GM12873 (cell line): ENCODE measurements around the gene KIRREL1.

ENCODE experiments used
- CTCF ChIP-seq: IDR thresholded peaks from 2 replicates; pipeline ENCODE4 v1.5.1; 2012; ENCODE audit warnings: low read depth, mild to moderate bottlenecking, moderate library complexity, low read length, control low read depth; ENCODE audit not compliant: insufficient read depth; ENCODE audit errors: missing control alignments

The KIRREL1 gene

DNA sequence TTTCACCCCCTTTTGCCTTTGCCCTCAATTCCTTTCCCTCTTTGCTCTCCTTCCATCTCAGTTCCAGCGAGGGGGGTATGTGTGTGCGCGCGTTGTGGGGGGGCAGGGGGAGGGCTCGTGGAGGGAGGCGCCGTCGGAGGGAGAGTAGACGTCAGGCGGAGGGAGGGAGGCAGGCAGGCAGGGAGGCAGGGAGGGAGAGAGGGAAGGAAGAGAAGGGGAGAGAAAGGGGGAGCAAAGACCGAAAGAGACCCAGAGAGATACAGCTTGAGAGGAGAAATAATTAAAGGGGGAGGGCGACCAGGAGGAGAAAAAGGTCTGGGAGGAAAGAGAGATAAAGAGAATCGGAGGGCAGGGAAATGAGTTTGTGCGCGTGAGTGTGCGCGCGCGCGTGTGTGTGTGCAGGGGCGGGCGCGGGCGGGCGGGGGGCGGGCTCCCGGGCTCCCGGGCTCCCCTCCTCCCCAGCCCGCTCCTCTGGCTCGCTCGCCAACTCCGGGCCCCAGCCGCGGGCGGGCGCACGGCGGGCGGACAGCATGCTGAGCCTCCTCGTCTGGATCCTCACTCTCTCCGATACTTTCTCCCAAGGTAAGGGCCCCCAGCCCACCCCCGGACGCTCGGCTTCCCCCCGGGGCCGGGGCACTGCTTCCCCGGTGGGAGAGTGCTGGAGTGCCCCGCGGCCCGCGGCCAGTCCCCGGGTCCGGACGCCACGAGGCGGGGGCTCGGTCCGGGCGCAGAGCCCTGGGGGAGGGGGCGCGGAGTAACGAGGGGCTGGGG lies at the start of gene KIRREL1:
TSS of gene KIRREL1 (plus strand) at position 499 of the 771 bp plus-strand sequence. CDS start at position 531, 32 bp downstream.
- TF ChIP-seq CTCF = no peak

DNA sequence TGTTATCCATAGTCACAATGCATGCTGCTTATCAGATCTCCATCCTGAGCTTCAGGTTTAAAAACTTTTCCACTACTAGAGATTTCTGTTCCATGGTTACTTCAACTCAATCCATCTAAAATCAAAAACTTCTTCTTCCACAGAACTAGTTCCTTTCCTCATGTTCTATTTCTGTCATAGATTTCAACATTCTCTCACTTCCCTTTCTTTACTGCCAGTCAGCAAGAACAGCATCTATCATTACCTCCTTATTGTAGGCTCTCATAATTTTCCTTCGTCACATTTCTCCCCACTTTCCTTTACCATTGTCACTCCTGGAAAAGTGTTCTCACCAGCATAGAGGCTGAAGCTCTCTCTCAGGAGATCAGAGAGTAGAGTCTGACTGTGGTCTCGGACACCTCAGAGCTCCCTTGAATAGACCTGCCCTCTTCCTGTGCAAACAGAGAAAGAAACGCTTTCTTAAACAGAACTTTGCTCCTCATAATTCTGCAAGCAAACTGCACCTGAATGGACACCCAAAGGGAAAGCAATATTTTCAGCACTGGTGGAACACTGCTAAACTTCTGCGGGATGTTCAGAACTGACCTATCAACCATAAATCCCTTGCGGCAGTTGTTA lies 48.7 kb upstream of the KIRREL1 start:
- no peak for TF ChIP-seq CTCF

GRCh38 chr1:157948312-157949073 lies 45.0 kb upstream of the KIRREL1 start:
- TF ChIP-seq CTCF = peak; percentile 72

DNA sequence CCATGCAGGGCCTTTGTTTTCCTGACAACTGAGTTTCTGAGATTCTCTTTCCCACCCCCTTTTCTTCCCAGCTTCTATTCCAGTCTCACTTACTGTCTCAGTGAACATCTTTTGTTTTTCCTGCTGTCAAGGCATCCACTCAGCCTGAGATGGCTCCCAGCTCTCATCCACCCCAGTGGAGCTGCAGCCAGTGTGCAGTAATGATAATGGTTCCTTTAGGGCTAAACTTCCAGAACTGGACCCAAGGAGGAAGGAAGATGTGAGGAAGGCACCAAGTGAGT lies 44.4 kb upstream of the KIRREL1 start:
- no peak for TF ChIP-seq CTCF

GRCh38 chr1:157951230-157951629 lies 42.2 kb upstream of the KIRREL1 start:
- no peak for TF ChIP-seq CTCF

GRCh38 chr1:157952601-157953000 lies 40.8 kb upstream of the KIRREL1 start:
- TF ChIP-seq CTCF = no peak

DNA sequence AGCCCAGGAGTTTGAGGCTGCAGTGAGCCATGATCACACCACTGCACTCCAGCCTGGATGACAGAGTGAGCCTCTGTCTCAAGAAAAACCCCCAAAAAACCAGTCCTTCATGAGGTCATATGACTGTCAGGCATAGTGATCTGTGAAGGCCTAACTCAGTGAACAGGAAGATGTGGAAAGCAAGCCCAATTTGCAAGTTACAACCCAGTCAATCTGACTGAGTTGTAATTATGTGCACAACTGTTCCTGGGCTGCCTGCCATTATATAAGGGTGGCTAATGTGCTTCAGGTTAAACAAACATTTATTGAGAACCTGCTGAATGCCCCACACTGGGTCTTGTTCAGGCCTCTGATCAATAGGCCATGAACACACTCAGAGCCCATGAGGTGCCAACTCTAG lies 38.2 kb upstream of the KIRREL1 start:
- no peak for TF ChIP-seq CTCF
